ENCODE measurements around the gene DUSP18. TPM values are rescaled to one million over a fixed set of nuclear protein-coding genes. Genes with fewer than 3 reads are reported as not detected.

Gene DUSP18
- total RNA-seq, 2 donors from 2014 or later, result 7.3 to 7.6 TPM

GRCh38 chr22:30701872-30702271, 34.2 kb upstream of the DUSP18 start:
- no peak overlapping the region for H3K4me3 ChIP-seq (ENCODE audit: low read length)
- no peaks in the 10 kb centered on the region for H3K36me3 ChIP-seq (ENCODE audit: control insufficient read depth, insufficient read depth, low read length)
- no peaks in the 10 kb centered on the region for H3K9me3 ChIP-seq (ENCODE audit: control insufficient read depth, low read length)
- no peaks in the 10 kb centered on the region for H3K4me1 ChIP-seq (ENCODE audit: control insufficient read depth, insufficient read depth, low read length)
- no peak for DNase-seq
- H3K27ac ChIP-seq (ENCODE audit: low read depth, low read length), result no peak overlapping the region
- H3K36me3 Mint-ChIP-seq (ENCODE audit: low read depth), result no peaks in the 10 kb centered on the region
- WGBS, 2 experiments (ENCODE audit: insufficient coverage in 1 of 2, insufficient read length in 1 of 2), result 100% methylated on average over 1 of the region's 1 CpG
- no peaks in the 10 kb centered on the region for H3K9me3 Mint-ChIP-seq
- no peak overlapping the region for H3K27ac Mint-ChIP-seq
- H3K27me3 Mint-ChIP-seq (ENCODE audit: insufficient read depth), result peaks cover 9% of the 10 kb centered on the region
- no peak overlapping the region for H3K4me3 Mint-ChIP-seq
- no peak for TF ChIP-seq CTCF (conservative IDR thresholded peaks at IDR 0.05)
- H3K9ac ChIP-seq (ENCODE audit: extremely low read depth, low read length, poor library complexity, severe bottlenecking), result no peak overlapping the region
- peaks cover 15% of the 10 kb centered on the region for H3K4me1 Mint-ChIP-seq
- peaks cover 10% of the 10 kb centered on the region for H3K27me3 ChIP-seq (ENCODE audit: control insufficient read depth, insufficient read depth, low read length, poor library complexity, severe bottlenecking)

- DNase-seq, result no peak
- H3K27ac Mint-ChIP-seq, result no peak overlapping the region
- Histone ChIP-seq H3K27ac (ENCODE audit: low read depth, low read length) (no peak overlapping the region), H3K9me3 (ENCODE audit: control insufficient read depth, low read length) (no peaks in the 10 kb centered on the region), H3K36me3 (ENCODE audit: control insufficient read depth, insufficient read depth, low read length) (no peaks in the 10 kb centered on the region), H3K4me3 (ENCODE audit: low read length) (no peak overlapping the region), H3K4me1 (ENCODE audit: control insufficient read depth, insufficient read depth, low read length) (peaks cover 4% of the 10 kb centered on the region), H3K9ac (ENCODE audit: extremely low read depth, low read length, poor library complexity, severe bottlenecking) (no peak overlapping the region), H3K27me3 (ENCODE audit: control insufficient read depth, insufficient read depth, low read length, poor library complexity, severe bottlenecking) (peaks cover 31% of the 10 kb centered on the region)
- no peak for TF ChIP-seq CTCF (conservative IDR thresholded peaks at IDR 0.05)
- no peaks in the 10 kb centered on the region for H3K9me3 Mint-ChIP-seq
- peaks cover 32% of the 10 kb centered on the region for H3K27me3 Mint-ChIP-seq (ENCODE audit: insufficient read depth)
- H3K36me3 Mint-ChIP-seq (ENCODE audit: low read depth), result no peaks in the 10 kb centered on the region
- no peak overlapping the region for H3K4me3 Mint-ChIP-seq
- WGBS, 2 experiments (ENCODE audit: insufficient coverage in 1 of 2, insufficient read length in 1 of 2), result 97 to 100% methylated on average over 3 to 7 of the region's 7 CpGs
- peaks cover 8% of the 10 kb centered on the region for H3K4me1 Mint-ChIP-seq
Observed at GRCh38 chr22:30697975-30698374, 30.3 kb upstream of the DUSP18 start.

GRCh38 chr22:30695871-30696655, 28.4 kb upstream of the DUSP18 start:
- peak overlapping the region; percentile 59 for H3K4me3 Mint-ChIP-seq
- Histone ChIP-seq H3K4me3 (ENCODE audit: low read length) (no peak overlapping the region), H3K27me3 (ENCODE audit: control insufficient read depth, insufficient read depth, low read length, poor library complexity, severe bottlenecking) (peaks cover 31% of the 10 kb centered on the region), H3K9me3 (ENCODE audit: control insufficient read depth, low read length) (no peaks in the 10 kb centered on the region), H3K9ac (ENCODE audit: extremely low read depth, low read length, poor library complexity, severe bottlenecking) (no peak overlapping the region), H3K36me3 (ENCODE audit: control insufficient read depth, insufficient read depth, low read length) (no peaks in the 10 kb centered on the region), H3K27ac (ENCODE audit: low read depth, low read length) (no peak overlapping the region), H3K4me1 (ENCODE audit: control insufficient read depth, insufficient read depth, low read length) (peaks cover 4% of the 10 kb centered on the region)
- no peak for TF ChIP-seq CTCF (conservative IDR thresholded peaks at IDR 0.05)
- no peak overlapping the region for H3K27ac Mint-ChIP-seq
- H3K36me3 Mint-ChIP-seq (ENCODE audit: low read depth), result no peaks in the 10 kb centered on the region
- no peaks in the 10 kb centered on the region for H3K9me3 Mint-ChIP-seq
- WGBS, 2 experiments (ENCODE audit: insufficient coverage in 1 of 2, insufficient read length in 1 of 2), result 93 to 95% methylated on average over 5 to 7 of the region's 7 CpGs
- DNase-seq, result no peak
- peaks cover 8% of the 10 kb centered on the region for H3K4me1 Mint-ChIP-seq
- H3K27me3 Mint-ChIP-seq (ENCODE audit: insufficient read depth), result peaks cover 32% of the 10 kb centered on the region

Data from endodermal cell (in vitro differentiated cells).